ENCODE data around the gene TOR1B.
"Not testable (repeated sequence)": the region's sequence is repeated elsewhere in the genome, so short reads cannot be mapped to it uniquely, and the experiment has no call there.

TOR1B gene

DNA sequence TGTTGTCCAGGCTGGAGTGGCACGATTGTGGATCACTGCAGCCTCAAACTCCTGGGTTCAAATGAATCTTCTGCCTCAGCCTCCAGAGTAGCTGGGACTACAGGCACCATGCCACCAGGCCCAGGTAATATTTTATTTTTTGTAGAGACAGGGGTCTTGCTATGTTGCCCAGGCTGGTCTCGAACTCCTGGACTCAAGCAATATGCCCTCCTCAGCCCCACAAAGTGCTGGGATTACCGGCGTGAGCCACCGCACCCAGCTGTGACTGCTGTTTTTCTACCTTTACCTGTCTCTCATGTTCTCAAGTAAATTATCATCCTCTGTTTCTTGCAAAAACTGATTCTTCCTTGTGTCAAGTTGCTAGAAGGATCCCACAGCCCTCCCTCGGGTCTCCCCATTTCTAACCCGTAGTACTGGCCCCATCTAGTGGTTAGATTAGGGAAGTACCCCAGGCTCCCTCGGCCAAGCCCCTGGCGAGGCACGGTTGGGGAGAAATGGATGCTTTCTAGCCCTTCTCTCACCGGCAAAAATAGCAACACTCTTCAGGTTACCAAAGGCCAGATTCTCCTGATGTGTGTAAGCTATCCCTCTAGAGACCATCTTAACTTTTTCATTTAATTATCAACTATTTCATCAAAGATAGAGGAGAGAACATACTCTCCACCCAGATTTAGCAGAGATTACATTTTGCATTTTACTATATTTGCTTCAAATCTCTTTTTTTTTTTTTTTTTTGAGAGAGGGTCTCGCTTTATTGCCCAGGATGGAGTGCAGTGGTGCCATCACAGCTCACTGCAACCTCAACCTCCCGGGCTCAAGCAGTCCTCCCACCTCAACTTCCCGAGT, 19.2 kb upstream of the TOR1B start:
- POLR2A ChIA-PET: interaction anchor here (0.6 kb wide), 2 partner anchors 10 to 159 kb away, joined by 3 to 4 read pairs; no protein-coding TSS in a partner anchor
- Histone ChIP-seq H3K27ac (ENCODE audit: extremely low read depth, low read depth, low read length) (no peak overlapping the region), H3K4me3 (ENCODE audit: low read depth, low read length) (no peak overlapping the region), H3K9me3 (ENCODE audit: control insufficient read depth, insufficient read depth, low read depth, low read length) (no peaks in the 10 kb centered on the region), H3K4me1 (ENCODE audit: control insufficient read depth, insufficient read depth, low read length) (no peaks in the 10 kb centered on the region), H3K36me3 (ENCODE audit: control insufficient read depth in 2 of 2, insufficient read depth in 1 of 2, low read length in 2 of 2) (no peaks in the 10 kb centered on the region)
- CTCF ChIA-PET: interaction anchor here (0.5 to 12.1 kb wide), 41 partner anchors 8 to 1047 kb away, joined by 3 to 253 read pairs (median 5); partner anchors contain the start of genes NTMT1 and PTGES
- TF ChIP-seq, protein P1, sequence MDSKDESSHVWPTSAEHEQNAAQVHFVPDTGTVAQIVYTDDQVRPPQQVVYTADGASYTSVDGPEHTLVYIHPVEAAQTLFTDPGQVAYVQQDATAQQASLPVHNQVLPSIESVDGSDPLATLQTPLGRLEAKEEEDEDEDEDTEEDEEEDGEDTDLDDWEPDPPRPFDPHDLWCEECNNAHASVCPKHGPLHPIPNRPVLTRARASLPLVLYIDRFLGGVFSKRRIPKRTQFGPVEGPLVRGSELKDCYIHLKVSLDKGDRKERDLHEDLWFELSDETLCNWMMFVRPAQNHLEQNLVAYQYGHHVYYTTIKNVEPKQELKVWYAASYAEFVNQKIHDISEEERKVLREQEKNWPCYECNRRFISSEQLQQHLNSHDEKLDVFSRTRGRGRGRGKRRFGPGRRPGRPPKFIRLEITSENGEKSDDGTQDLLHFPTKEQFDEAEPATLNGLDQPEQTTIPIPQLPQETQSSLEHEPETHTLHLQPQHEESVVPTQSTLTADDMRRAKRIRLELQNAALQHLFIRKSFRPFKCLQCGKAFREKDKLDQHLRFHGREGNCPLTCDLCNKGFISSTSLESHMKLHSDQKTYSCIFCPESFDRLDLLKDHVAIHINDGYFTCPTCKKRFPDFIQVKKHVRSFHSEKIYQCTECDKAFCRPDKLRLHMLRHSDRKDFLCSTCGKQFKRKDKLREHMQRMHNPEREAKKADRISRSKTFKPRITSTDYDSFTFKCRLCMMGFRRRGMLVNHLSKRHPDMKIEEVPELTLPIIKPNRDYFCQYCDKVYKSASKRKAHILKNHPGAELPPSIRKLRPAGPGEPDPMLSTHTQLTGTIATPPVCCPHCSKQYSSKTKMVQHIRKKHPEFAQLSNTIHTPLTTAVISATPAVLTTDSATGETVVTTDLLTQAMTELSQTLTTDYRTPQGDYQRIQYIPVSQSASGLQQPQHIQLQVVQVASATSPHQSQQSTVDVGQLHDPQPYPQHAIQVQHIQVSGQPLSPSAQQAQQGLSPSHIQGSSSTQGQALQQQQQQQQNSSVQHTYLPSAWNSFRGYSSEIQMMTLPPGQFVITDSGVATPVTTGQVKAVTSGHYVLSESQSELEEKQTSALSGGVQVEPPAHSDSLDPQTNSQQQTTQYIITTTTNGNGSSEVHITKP (tag by site-specific recombination; IDR thresholded peaks at IDR 0.05): no peak
- TF ChIP-seq ZNF114 (tag by site-specific recombination; IDR thresholded peaks at IDR 0.05): no peak
- TF ChIP-seq ZBTB7A (tag by site-specific recombination; IDR thresholded peaks at IDR 0.05; ENCODE audit: low read depth): no peak
- peak; percentile 67; the same call in 1 of the 2 replicates for TF ChIP-seq ZNF660 (tag by site-specific recombination; IDR thresholded peaks at IDR 0.05)
- TF ChIP-seq ZBTB17 (tag by site-specific recombination; IDR thresholded peaks at IDR 0.05): peak; percentile 43; the same call in 1 of the 2 replicates
- no peak for TF ChIP-seq ZBTB21 (tag by site-specific recombination; IDR thresholded peaks at IDR 0.05)
- peak; percentile 100 for TF ChIP-seq ZNF121 (tag by site-specific recombination; IDR thresholded peaks at IDR 0.05)
- no peak for TF ChIP-seq ZFP37 (tag by site-specific recombination; IDR thresholded peaks at IDR 0.05)
- peak; percentile 97 for TF ChIP-seq ZNF654 (tag by site-specific recombination; IDR thresholded peaks at IDR 0.05; ENCODE audit: low read depth)
- TF ChIP-seq GLIS1 (tag by site-specific recombination; IDR thresholded peaks at IDR 0.05): 0 out of 2 replicates have a peak, but pooled peaks have one; percentile 22
- no peak for TF ChIP-seq ZBTB8A (tag by site-specific recombination; IDR thresholded peaks at IDR 0.05)
- TF ChIP-seq, protein P2, sequence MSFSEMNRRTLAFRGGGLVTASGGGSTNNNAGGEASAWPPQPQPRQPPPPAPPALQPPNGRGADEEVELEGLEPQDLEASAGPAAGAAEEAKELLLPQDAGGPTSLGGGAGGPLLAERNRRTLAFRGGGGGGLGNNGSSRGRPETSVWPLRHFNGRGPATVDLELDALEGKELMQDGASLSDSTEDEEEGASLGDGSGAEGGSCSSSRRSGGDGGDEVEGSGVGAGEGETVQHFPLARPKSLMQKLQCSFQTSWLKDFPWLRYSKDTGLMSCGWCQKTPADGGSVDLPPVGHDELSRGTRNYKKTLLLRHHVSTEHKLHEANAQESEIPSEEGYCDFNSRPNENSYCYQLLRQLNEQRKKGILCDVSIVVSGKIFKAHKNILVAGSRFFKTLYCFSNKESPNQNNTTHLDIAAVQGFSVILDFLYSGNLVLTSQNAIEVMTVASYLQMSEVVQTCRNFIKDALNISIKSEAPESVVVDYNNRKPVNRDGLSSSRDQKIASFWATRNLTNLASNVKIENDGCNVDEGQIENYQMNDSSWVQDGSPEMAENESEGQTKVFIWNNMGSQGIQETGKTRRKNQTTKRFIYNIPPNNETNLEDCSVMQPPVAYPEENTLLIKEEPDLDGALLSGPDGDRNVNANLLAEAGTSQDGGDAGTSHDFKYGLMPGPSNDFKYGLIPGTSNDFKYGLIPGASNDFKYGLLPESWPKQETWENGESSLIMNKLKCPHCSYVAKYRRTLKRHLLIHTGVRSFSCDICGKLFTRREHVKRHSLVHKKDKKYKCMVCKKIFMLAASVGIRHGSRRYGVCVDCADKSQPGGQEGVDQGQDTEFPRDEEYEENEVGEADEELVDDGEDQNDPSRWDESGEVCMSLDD (tag by site-specific recombination; IDR thresholded peaks at IDR 0.05): 0 out of 2 replicates have a peak, but pooled peaks have one; percentile 45
- TF ChIP-seq, protein P3, sequence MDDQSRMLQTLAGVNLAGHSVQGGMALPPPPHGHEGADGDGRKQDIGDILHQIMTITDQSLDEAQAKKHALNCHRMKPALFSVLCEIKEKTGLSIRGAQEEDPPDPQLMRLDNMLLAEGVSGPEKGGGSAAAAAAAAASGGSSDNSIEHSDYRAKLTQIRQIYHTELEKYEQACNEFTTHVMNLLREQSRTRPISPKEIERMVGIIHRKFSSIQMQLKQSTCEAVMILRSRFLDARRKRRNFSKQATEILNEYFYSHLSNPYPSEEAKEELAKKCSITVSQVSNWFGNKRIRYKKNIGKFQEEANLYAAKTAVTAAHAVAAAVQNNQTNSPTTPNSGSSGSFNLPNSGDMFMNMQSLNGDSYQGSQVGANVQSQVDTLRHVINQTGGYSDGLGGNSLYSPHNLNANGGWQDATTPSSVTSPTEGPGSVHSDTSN (CRISPR knock-in tag; IDR thresholded peaks at IDR 0.05): no peak
- 0 out of 2 replicates have a peak, but pooled peaks have one; percentile 27 for TF ChIP-seq ZNF2 (tag by site-specific recombination; IDR thresholded peaks at IDR 0.05)
- no peak for TF ChIP-seq ZNF169 (tag by site-specific recombination; IDR thresholded peaks at IDR 0.05)
- no peak for TF ChIP-seq ZNF585B (tag by site-specific recombination; IDR thresholded peaks at IDR 0.05)
- no peak for TF ChIP-seq KLF10 (tag by site-specific recombination; IDR thresholded peaks at IDR 0.05)
- TF ChIP-seq ZNF596 (tag by site-specific recombination; IDR thresholded peaks at IDR 0.05): no peak
- no peak for TF ChIP-seq ZNF157 (tag by site-specific recombination; IDR thresholded peaks at IDR 0.05)
- no peak for TF ChIP-seq KLF7 (tag by site-specific recombination; IDR thresholded peaks at IDR 0.05; ENCODE audit: borderline replicate concordance)
- TF ChIP-seq, protein P4, sequence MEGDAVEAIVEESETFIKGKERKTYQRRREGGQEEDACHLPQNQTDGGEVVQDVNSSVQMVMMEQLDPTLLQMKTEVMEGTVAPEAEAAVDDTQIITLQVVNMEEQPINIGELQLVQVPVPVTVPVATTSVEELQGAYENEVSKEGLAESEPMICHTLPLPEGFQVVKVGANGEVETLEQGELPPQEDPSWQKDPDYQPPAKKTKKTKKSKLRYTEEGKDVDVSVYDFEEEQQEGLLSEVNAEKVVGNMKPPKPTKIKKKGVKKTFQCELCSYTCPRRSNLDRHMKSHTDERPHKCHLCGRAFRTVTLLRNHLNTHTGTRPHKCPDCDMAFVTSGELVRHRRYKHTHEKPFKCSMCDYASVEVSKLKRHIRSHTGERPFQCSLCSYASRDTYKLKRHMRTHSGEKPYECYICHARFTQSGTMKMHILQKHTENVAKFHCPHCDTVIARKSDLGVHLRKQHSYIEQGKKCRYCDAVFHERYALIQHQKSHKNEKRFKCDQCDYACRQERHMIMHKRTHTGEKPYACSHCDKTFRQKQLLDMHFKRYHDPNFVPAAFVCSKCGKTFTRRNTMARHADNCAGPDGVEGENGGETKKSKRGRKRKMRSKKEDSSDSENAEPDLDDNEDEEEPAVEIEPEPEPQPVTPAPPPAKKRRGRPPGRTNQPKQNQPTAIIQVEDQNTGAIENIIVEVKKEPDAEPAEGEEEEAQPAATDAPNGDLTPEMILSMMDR (tag by site-specific recombination; IDR thresholded peaks at IDR 0.05): peak; percentile 74
- peak; percentile 33; the same call in 1 of the 2 replicates for TF ChIP-seq ZSCAN30 (tag by site-specific recombination; IDR thresholded peaks at IDR 0.05)

DNA sequence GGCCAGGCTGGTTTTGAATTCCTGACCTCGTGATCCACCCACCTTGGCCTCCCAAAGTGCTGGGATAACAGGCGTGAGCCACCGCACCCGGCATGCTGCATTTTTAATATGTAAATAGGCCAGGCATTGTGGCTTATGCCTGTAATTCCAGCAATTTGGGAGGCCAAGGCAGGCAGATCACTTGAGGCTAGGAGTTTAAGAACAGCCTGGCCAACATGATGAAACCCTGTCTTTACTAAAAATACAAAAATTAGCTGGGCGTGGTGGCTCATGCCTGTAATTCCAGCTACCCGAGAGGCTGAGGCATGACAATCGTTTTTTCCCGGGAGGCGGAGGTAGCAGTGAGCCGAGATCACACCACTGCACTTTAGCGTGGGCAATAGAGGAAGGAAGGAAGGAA, 18.0 kb upstream of the TOR1B start:
- CTCF ChIA-PET: interaction anchor here (0.6 to 12.1 kb wide), 18 partner anchors 8 to 587 kb away, joined by 3 to 253 read pairs (median 7); partner anchors contain the start of genes ASB6, NTMT1 and PTGES
- H3K27ac ChIP-seq (ENCODE audit: extremely low read depth, low read depth, low read length); H3K36me3 ChIP-seq (ENCODE audit: control insufficient read depth in 2 of 2, insufficient read depth in 1 of 2, low read length in 2 of 2); H3K4me1 ChIP-seq (ENCODE audit: control insufficient read depth, insufficient read depth, low read length); H3K4me3 ChIP-seq (ENCODE audit: low read depth, low read length); H3K9me3 ChIP-seq (ENCODE audit: control insufficient read depth, insufficient read depth, low read depth, low read length): not testable (repeated sequence)
- POLR2A ChIA-PET: interaction anchor here (1.5 kb wide), 1 partner anchor 145 kb away, joined by 3 read pairs; no protein-coding TSS in a partner anchor
